Activated CD4-positive, alpha-beta T cell treated with anti-CD3 and anti-CD28 coated beads, Interleukin-2, amount 50 U/mL, for 16 hours (primary cell): ENCODE data around the gene TMEM185B.

Source experiments
- DNase-seq: peaks from one replicate; pipeline ENCODE4 v3.0.0-alpha.2; 2020

Gene TMEM185B

GRCh38 chr2:120230515-120231471, 7.6 kb upstream of the TMEM185B start:
- no peak for DNase-seq

DNA sequence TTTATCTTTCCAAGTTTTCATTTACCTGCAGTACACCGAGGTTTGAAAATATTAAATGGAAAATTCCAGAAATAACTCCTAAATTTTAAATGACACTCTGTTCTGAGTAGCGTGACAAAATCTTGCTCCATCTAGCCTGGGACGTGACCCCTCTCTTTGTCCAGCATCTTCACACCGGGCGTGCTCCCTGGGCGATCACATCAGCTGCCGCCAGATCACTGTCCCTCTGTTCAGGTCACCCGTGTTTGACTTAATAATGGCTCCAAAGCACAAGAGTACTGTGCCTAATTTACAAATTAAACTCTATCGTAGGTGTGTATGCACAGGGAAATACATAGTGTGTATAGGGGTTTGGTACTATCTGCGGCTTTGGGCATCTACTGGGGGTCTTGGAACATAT, 6.1 kb upstream of the TMEM185B start:
- no peak for DNase-seq

GRCh38 chr2:120228503-120228902, 5.3 kb upstream of the TMEM185B start:
- no peak for DNase-seq

DNA sequence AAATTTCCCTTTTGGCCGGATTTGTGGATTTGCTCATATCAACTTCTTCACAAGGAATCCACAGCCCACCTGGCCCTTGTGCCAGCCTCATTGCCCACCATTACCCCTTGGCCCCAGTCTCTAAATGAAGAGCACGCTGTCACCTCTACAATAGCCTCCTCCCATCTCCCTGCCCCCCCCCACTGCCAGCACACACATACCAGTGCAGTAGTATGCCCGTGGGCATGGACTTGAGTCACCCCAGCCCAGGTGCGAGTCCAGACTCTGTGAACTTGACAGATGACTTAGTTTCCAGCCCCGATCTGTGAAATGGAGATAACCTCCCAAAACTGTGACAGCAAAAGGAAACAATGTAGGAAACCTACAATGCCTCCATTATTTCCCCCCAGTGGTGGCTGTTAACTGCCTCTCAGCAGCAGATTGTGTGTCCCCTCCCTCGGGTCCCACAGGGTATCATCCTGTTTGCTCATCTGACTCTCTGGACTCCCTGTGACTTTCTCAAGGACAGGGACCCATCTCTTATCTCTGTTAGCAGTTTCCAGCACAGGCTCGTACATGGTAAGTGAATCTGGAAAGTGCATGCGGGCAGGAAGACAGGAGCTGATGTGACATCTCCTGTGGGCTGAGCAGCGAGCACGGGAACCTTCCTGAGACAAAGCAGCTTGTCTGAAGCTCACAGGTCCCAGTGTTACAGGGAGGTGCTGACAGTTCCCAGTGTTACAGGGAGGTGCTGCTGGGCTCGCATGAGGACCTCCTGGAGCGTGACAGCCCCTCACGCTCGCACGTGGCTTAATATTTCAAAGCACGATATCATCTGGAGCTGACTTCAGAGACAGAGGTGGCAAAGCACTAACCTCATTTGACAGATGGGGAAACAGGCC, 4.2 kb upstream of the TMEM185B start:
- no peak for DNase-seq

- no peak for DNase-seq
Observed at GRCh38 chr2:120226316-120226715, 3.1 kb upstream of the TMEM185B start.

- no peak for DNase-seq
Observed at GRCh38 chr2:120225549-120226065, 2.4 kb upstream of the TMEM185B start.

GRCh38 chr2:120224735-120225548, 1.7 kb upstream of the TMEM185B start:
- no peak for DNase-seq

DNA sequence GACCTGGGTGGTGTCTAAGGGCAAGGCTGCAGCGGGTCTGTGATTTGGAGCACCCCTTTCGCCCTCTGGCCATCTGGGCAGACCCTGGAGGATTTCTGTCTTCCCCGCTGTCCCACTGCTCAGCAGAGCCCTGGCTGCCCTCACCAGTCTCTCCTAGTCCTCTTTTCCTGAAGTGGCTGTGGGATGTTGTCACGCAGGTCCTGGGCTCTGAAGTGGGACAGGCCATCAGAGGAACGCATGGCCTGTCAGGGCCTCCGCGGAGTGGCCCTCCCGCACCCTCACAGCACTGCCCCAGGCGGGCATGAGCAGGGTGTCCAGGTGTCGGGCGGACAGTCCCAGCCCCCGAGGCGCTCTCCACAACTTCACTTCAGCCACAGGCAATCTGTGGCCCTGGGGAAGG, 1.1 kb upstream of the TMEM185B start:
- no peak for DNase-seq

- no peak for DNase-seq
Observed at GRCh38 chr2:120222186-120223033, 790 bp downstream of the TMEM185B start.

DNA sequence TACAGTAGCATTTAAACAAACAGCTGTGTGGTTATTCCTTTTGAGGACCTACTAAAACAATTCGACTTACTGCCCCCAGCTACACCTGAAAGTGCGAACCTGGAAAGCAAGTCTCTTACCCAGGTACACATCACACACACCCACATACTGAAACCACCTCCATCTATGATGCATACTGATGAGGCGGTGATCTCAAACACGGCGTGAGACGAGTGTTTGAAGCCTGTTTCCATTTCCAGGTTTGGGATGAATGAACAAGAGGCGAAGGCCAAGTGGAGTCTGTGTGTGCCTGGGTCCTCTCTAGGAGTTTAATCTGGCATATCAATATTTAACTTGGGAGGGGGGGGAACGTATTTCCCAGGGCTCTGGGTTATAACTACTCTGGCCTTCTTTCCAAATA, 1.6 kb downstream of the TMEM185B start:
- no peak for DNase-seq

- DNase-seq = no peak
Observed at GRCh38 chr2:120220756-120221155, 2.4 kb downstream of the TMEM185B start.

- no peak for DNase-seq
Observed at GRCh38 chr2:120219766-120220165, 3.4 kb downstream of the TMEM185B start.

DNA sequence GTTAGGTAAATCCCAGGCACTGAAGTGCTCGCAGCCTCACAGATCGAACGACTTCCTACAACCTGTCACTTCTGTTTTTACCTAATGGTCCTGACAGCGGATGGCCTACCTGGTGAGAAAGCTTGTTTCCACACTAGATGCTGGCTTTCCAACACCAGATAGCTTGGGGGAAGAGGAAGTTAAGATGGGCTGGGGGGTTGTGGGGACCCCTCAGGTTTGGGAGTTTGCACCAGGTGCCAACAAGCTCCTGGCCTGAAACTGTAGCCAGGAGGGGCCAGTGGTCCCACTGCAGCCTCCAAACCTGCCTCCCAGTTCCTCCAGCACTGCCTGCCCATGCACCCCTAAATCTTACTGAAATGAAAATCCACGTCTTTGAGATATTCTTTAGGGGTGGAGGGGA, 3.9 kb downstream of the TMEM185B start:
- no peak for DNase-seq

- DNase-seq = no peak
Observed at GRCh38 chr2:120218181-120218580, 5.0 kb downstream of the TMEM185B start.

DNA sequence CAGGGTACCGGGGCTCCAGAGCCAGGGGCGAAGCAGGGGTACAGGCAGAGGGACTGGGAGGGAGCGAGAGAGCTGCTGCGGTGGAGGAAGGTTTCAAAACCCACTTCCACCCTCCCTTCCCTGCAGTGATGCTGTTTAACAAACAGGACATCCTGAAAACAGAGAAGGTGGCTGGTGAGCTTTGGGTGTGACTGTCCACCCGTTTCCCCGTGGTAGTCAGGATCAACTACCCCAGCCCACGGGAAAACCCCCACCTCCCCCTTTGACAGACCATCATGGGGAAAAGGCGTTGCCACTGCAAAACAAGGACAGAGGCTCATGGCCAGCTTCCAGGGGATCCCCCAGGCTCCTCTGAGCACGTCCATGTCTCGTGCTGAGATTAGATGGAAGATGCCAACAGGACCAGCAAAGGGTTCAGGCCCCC, 12.9 kb downstream of the TMEM185B start:
- DNase-seq = no peak

- no peak for DNase-seq
Observed at GRCh38 chr2:120209427-120210269, 13.6 kb downstream of the TMEM185B start.

GRCh38 chr2:120208381-120209353, 14.5 kb downstream of the TMEM185B start:
- DNase-seq = no peak

- DNase-seq = peak; percentile 44
Observed at GRCh38 chr2:120206022-120206581, 17.1 kb downstream of the TMEM185B start.
